Vagina (tissue), 2 donors: ENCODE data around the gene LZTR1.

ENCODE experiments used
- POLR2AphosphoS5 ChIP-seq, 2 donors: sonication (generic); formaldehyde crosslinking; IDR thresholded peaks; one replicate each; pipeline ENCODE4 v1.9.0; 2017; ENCODE audit warnings: antibody characterized with exemption in 2 of 2, mild to moderate bottlenecking in 2 of 2, low read depth in 1 of 2; ENCODE audit not compliant: insufficient read depth in 1 of 2
- TF ChIP-seq, protein P1 (sequence below), 3 experiments: fragments of 450-650 bp in 2 of 3; fragments of 200-600 bp in 1 of 3; sonication (generic) in 1 of 3; IDR thresholded peaks; one replicate each; pipeline ENCODE4 v1.5.1; 2017 to 2019; ENCODE audit warnings: antibody characterized with exemption in 3 of 3, mild to moderate bottlenecking in 2 of 3, moderate library complexity in 2 of 3

DNA sequence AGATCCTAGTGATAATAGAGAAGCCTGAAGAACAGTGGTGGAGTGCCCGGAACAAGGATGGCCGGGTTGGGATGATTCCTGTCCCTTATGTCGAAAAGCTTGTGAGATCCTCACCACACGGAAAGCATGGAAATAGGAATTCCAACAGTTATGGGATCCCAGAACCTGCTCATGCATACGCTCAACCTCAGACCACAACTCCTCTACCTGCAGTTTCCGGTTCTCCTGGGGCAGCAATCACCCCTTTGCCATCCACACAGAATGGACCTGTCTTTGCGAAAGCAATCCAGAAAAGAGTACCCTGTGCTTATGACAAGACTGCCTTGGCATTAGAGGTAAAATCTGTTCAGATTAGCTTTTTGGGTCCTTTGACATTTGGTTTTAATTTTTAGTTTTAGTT, 48.2 kb upstream of the LZTR1 start:
- TF ChIP-seq, protein P1, sequence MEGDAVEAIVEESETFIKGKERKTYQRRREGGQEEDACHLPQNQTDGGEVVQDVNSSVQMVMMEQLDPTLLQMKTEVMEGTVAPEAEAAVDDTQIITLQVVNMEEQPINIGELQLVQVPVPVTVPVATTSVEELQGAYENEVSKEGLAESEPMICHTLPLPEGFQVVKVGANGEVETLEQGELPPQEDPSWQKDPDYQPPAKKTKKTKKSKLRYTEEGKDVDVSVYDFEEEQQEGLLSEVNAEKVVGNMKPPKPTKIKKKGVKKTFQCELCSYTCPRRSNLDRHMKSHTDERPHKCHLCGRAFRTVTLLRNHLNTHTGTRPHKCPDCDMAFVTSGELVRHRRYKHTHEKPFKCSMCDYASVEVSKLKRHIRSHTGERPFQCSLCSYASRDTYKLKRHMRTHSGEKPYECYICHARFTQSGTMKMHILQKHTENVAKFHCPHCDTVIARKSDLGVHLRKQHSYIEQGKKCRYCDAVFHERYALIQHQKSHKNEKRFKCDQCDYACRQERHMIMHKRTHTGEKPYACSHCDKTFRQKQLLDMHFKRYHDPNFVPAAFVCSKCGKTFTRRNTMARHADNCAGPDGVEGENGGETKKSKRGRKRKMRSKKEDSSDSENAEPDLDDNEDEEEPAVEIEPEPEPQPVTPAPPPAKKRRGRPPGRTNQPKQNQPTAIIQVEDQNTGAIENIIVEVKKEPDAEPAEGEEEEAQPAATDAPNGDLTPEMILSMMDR (IDR thresholded peaks at IDR 0.05), result no peak
- no peak for TF ChIP-seq POLR2AphosphoS5 (IDR thresholded peaks at IDR 0.05; ENCODE audit: insufficient read depth in 1 of 2, low read depth in 1 of 2)
